HG03097 (cell line): Measurements from ENCODE around the gene BAZ1B.
"Not testable (repeated sequence)": the region's sequence is repeated elsewhere in the genome, so short reads cannot be mapped to it uniquely, and the experiment has no call there.

Source experiments
- ATAC-seq: cut with Tn5 transposase; IDR thresholded peaks from one replicate; pipeline ENCODE4 v1.9.1; 2021; ENCODE audit not compliant: unreplicated experiment, low FRiP score

The BAZ1B gene

GRCh38 chr7:73504920-73505319, 17.2 kb downstream of the BAZ1B start:
- no peak for ATAC-seq

GRCh38 chr7:73504017-73504416, 18.1 kb downstream of the BAZ1B start:
- no peak for ATAC-seq

- ATAC-seq: no peak
These were observed 18.9 kb downstream of the BAZ1B start for GRCh38 chr7:73503229-73503628.

- ATAC-seq: no peak
These were observed 25.5 kb downstream of the BAZ1B start for GRCh38 chr7:73496626-73497025.

- ATAC-seq: not testable (repeated sequence)
These were observed 26.6 kb downstream of the BAZ1B start for GRCh38 chr7:73495507-73495906.

- no peak for ATAC-seq
These were observed 32.1 kb downstream of the BAZ1B start for GRCh38 chr7:73489976-73490375.

- ATAC-seq: no peak
These were observed 34.6 kb downstream of the BAZ1B start for GRCh38 chr7:73487486-73487885.

GRCh38 chr7:73483171-73483570, 38.9 kb downstream of the BAZ1B start:
- ATAC-seq: no peak

- ATAC-seq: no peak
These were observed 39.3 kb downstream of the BAZ1B start for GRCh38 chr7:73482746-73483145.

- not testable (repeated sequence) for ATAC-seq
These were observed 40.6 kb downstream of the BAZ1B start for GRCh38 chr7:73481521-73481920.

- no peak for ATAC-seq
These were observed 43.5 kb downstream of the BAZ1B start for GRCh38 chr7:73478549-73478948.

- no peak for ATAC-seq
These were observed 44.7 kb downstream of the BAZ1B start for GRCh38 chr7:73477376-73477775.

GRCh38 chr7:73470208-73470607, 51.9 kb downstream of the BAZ1B start:
- no peak for ATAC-seq

- ATAC-seq: not testable (repeated sequence)
These were observed 55.0 kb downstream of the BAZ1B start for GRCh38 chr7:73467046-73467445.

- no peak for ATAC-seq
These were observed 56.0 kb downstream of the BAZ1B start for GRCh38 chr7:73466112-73466511.

GRCh38 chr7:73463966-73464365, 58.1 kb downstream of the BAZ1B start:
- no peak for ATAC-seq

- no peak for ATAC-seq
These were observed 58.8 kb downstream of the BAZ1B start for GRCh38 chr7:73463260-73463659.

GRCh38 chr7:73461782-73462285, 60.3 kb downstream of the BAZ1B start:
- ATAC-seq: no peak

GRCh38 chr7:73454424-73454823, 67.7 kb downstream of the BAZ1B start:
- no peak for ATAC-seq

- ATAC-seq: no peak
These were observed 69.0 kb downstream of the BAZ1B start for GRCh38 chr7:73452999-73453635.

GRCh38 chr7:73451780-73452398, 70.2 kb downstream of the BAZ1B start:
- no peak for ATAC-seq

GRCh38 chr7:73449422-73449821, 72.7 kb downstream of the BAZ1B start:
- ATAC-seq: no peak
